ENCODE results near the gene OGFR.
A peak's percentile ranks its signal among the peaks of the same experiment; 100 is the strongest.

OGFR gene

DNA sequence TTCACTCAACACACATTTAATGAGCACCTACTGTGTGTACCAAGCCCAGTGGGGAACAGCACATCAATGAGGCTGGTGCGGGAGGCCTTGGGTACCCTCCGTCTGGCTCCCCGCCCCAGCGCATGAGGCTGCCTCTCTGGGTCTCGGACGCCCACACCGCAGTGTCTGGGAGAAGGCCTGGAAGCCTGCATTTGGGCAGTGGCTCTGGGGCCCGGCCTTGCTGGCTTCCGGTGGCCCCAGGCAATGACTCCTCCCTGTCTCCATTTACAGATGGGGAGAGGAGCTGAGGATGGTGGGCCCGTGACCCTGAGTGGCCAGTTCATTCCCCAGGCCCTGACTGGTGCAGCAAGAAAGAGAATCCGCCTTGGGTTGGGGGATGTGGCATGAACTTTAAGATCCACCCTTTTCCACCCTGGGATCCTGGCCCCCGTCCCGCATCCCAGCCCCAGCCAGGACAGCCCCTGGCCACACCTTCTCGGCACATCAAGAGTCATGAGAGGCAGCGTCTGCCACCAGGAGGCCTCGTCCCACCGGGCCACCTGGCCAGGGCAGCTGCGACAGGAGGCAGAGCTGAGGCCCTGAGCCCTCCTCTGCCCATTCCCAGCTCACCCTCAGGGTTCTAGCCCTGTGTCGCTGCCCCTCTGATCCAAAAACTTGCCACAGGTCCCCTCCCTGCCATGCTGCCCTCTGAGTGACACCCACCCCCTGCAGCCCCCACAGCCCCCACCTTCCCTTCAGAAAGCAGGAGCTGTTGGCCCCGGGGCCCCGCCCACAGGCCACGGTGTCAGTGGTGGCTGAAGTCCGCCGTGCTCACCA, 25.8 kb upstream of the OGFR start:
- Histone ChIP-seq H3K4ac (ENCODE audit: low read length) (peak overlapping the region; percentile 23), H3K27ac (replicated peaks; ENCODE audit: low read length) (no peak overlapping the region), H3K23ac (ENCODE audit: low read depth, low read length, poor library complexity) (peak overlapping the region; percentile 80), H3K4me1 (ENCODE audit: control insufficient read depth in 2 of 2, insufficient read depth in 1 of 2, low read depth in 1 of 2, low read length in 2 of 2) (peaks cover 8 to 12% of the 10 kb centered on the region in 2 donors), H2BK5ac (ENCODE audit: low read length) (peak overlapping the region; percentile 53), H2AK5ac (ENCODE audit: low read depth, low read length) (peak overlapping the region; percentile 91), H3K9me3 (replicated peaks in 1 of 2; ENCODE audit: control insufficient read depth in 2 of 2, insufficient read depth in 1 of 2, low read depth in 1 of 2, low read length in 2 of 2) (peaks cover 0 to 2% of the 10 kb centered on the region in 2 donors), H3K36me3 (replicated peaks in 1 of 2; ENCODE audit: control insufficient read depth in 2 of 2, insufficient read depth in 2 of 2, low read length in 2 of 2) (no peaks in the 10 kb centered on the region), H3K4me2 (ENCODE audit: insufficient read depth, low read length, poor library complexity, severe bottlenecking) (no peak overlapping the region), H4K91ac (ENCODE audit: low read depth, low read length, poor library complexity) (no peak overlapping the region), H3K4me3 (ENCODE audit: low read length in 2 of 2) (no peak overlapping the region), H3K18ac (ENCODE audit: low read length) (peak overlapping the region; percentile 76), H4K8ac (ENCODE audit: low read depth, low read length) (peak overlapping the region; percentile 82), H3K14ac (ENCODE audit: low read length) (no peak overlapping the region), H3K9ac (ENCODE audit: low read depth, low read length, poor library complexity) (no peak overlapping the region), H2AFZ (ENCODE audit: low read length) (no peak overlapping the region), H3K79me1 (ENCODE audit: low read depth, low read length) (peaks cover 2% of the 10 kb centered on the region), H2BK15ac (ENCODE audit: low read length) (peak overlapping the region; percentile 49), H2BK12ac (ENCODE audit: low read length) (peak overlapping the region; percentile 77), H3K27me3 (ENCODE audit: control insufficient read depth in 3 of 3, insufficient read depth in 3 of 3, low read depth in 1 of 3, low read length in 3 of 3) (peaks cover 0 to 22% (median 0%) of the 10 kb centered on the region in 3 experiments), H2BK120ac (ENCODE audit: low read depth, low read length) (peak overlapping the region; percentile 72)
- no CpG with 5 or more reads among the region's 24 CpGs for WGBS, 2 donors (ENCODE audit: extremely low coverage in 2 of 2, insufficient read length in 2 of 2, insufficient replicate concordance in 1 of 2)
- DNase-seq (ENCODE audit: low spot score): no peak

- no peak overlapping the region for H2BK120ac ChIP-seq (ENCODE audit: low read depth, low read length)
- H3K14ac ChIP-seq (ENCODE audit: low read length): no peak overlapping the region
- no peak for DNase-seq (ENCODE audit: low spot score)
- H4K91ac ChIP-seq (ENCODE audit: low read depth, low read length, poor library complexity): no peak overlapping the region
- peaks cover 3 to 10% of the 10 kb centered on the region in 2 donors for H3K4me1 ChIP-seq (ENCODE audit: control insufficient read depth in 2 of 2, insufficient read depth in 1 of 2, low read depth in 1 of 2, low read length in 2 of 2)
- H3K36me3 ChIP-seq (replicated peaks in 1 of 2; ENCODE audit: control insufficient read depth in 2 of 2, insufficient read depth in 2 of 2, low read length in 2 of 2): no peaks in the 10 kb centered on the region
- no peak overlapping the region for H3K4me3 ChIP-seq (ENCODE audit: low read length in 2 of 2)
- no CpG with 5 or more reads among the region's 7 CpGs for WGBS, 2 donors (ENCODE audit: extremely low coverage in 2 of 2, insufficient read length in 2 of 2, insufficient replicate concordance in 1 of 2)
- no peak overlapping the region for H3K23ac ChIP-seq (ENCODE audit: low read depth, low read length, poor library complexity)
- no peak overlapping the region for H4K8ac ChIP-seq (ENCODE audit: low read depth, low read length)
- peaks cover 0 to 2% of the 10 kb centered on the region in 2 donors for H3K9me3 ChIP-seq (replicated peaks in 1 of 2; ENCODE audit: control insufficient read depth in 2 of 2, insufficient read depth in 1 of 2, low read depth in 1 of 2, low read length in 2 of 2)
- H3K79me1 ChIP-seq (ENCODE audit: low read depth, low read length): peaks cover 2% of the 10 kb centered on the region
- H3K9ac ChIP-seq (ENCODE audit: low read depth, low read length, poor library complexity): no peak overlapping the region
- peak overlapping the region; percentile 49 for H2BK15ac ChIP-seq (ENCODE audit: low read length)
- H3K4ac ChIP-seq (ENCODE audit: low read length): no peak overlapping the region
- H3K18ac ChIP-seq (ENCODE audit: low read length): peak overlapping the region; percentile 76
- no peak overlapping the region for H3K4me2 ChIP-seq (ENCODE audit: insufficient read depth, low read length, poor library complexity, severe bottlenecking)
- peaks cover 0 to 21% (median 0%) of the 10 kb centered on the region in 3 experiments for H3K27me3 ChIP-seq (ENCODE audit: control insufficient read depth in 3 of 3, insufficient read depth in 3 of 3, low read depth in 1 of 3, low read length in 3 of 3)
- H2BK12ac ChIP-seq (ENCODE audit: low read length): no peak overlapping the region
- no peak overlapping the region for H2AFZ ChIP-seq (ENCODE audit: low read length)
- peak overlapping the region; percentile 53 for H2BK5ac ChIP-seq (ENCODE audit: low read length)
- H2AK5ac ChIP-seq (ENCODE audit: low read depth, low read length): peak overlapping the region; percentile 84
- no peak overlapping the region for H3K27ac ChIP-seq (replicated peaks; ENCODE audit: low read length)
Observed at GRCh38 chr20:62779417-62779685, 25.3 kb upstream of the OGFR start.

DNA sequence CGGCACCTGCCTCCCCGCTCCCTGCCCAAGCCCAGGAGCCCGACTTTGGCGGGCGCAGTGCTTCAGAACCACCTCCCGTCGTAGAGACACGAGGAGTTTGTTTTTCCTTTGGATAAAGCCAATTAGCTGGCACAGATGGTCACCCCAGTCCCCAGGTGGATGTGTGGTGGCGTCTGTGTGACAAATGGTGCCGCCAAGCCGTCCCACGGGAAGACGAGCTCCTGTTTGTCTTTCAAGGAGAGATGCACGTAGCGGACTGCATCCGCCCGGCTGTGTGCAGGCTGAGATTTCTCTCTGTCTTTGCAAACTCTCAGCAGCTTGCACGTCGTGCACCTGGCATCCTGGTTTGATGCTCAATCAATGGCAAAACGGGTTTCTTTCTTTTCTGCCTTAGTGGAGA, 24.4 kb upstream of the OGFR start:
- peak overlapping the region; percentile 38 for H3K14ac ChIP-seq (ENCODE audit: low read length)
- H3K4me1 ChIP-seq (ENCODE audit: control insufficient read depth in 2 of 2, insufficient read depth in 1 of 2, low read depth in 1 of 2, low read length in 2 of 2): peaks cover 0 to 10% of the 10 kb centered on the region in 2 donors
- H2BK15ac ChIP-seq (ENCODE audit: low read length): peak overlapping the region; percentile 81
- no peak overlapping the region for H3K4me2 ChIP-seq (ENCODE audit: insufficient read depth, low read length, poor library complexity, severe bottlenecking)
- peak overlapping the region; percentile 28 for H2AK5ac ChIP-seq (ENCODE audit: low read depth, low read length)
- H3K9me3 ChIP-seq (replicated peaks in 1 of 2; ENCODE audit: control insufficient read depth in 2 of 2, insufficient read depth in 1 of 2, low read depth in 1 of 2, low read length in 2 of 2): peaks cover 0 to 2% of the 10 kb centered on the region in 2 donors
- peak overlapping the region; percentile 84 for H2BK12ac ChIP-seq (ENCODE audit: low read length)
- H4K8ac ChIP-seq (ENCODE audit: low read depth, low read length): no peak overlapping the region
- no peak overlapping the region for H3K9ac ChIP-seq (ENCODE audit: low read depth, low read length, poor library complexity)
- no peak overlapping the region for H2AFZ ChIP-seq (ENCODE audit: low read length)
- peaks cover 0 to 16% (median 0%) of the 10 kb centered on the region in 3 experiments for H3K27me3 ChIP-seq (ENCODE audit: control insufficient read depth in 3 of 3, insufficient read depth in 3 of 3, low read depth in 1 of 3, low read length in 3 of 3)
- H3K79me1 ChIP-seq (ENCODE audit: low read depth, low read length): peaks cover 2% of the 10 kb centered on the region
- no peaks in the 10 kb centered on the region for H3K36me3 ChIP-seq (replicated peaks in 1 of 2; ENCODE audit: control insufficient read depth in 2 of 2, insufficient read depth in 2 of 2, low read length in 2 of 2)
- H3K23ac ChIP-seq (ENCODE audit: low read depth, low read length, poor library complexity): no peak overlapping the region
- peak overlapping the region; percentile 25 for H3K27ac ChIP-seq (replicated peaks; ENCODE audit: low read length)
- no peak overlapping the region for H3K4me3 ChIP-seq (ENCODE audit: low read length in 2 of 2)
- no peak overlapping the region for H3K4ac ChIP-seq (ENCODE audit: low read length)
- H3K18ac ChIP-seq (ENCODE audit: low read length): peak overlapping the region; percentile 89
- peak overlapping the region; percentile 47 for H2BK120ac ChIP-seq (ENCODE audit: low read depth, low read length)
- no peak for DNase-seq (ENCODE audit: low spot score)
- no peak overlapping the region for H4K91ac ChIP-seq (ENCODE audit: low read depth, low read length, poor library complexity)
- H2BK5ac ChIP-seq (ENCODE audit: low read length): no peak overlapping the region
- WGBS, 2 donors (ENCODE audit: extremely low coverage in 2 of 2, insufficient read length in 2 of 2, insufficient replicate concordance in 1 of 2): no CpG with 5 or more reads among the region's 20 CpGs

GRCh38 chr20:62780696-62781095, 23.9 kb upstream of the OGFR start:
- Histone ChIP-seq H3K23ac (ENCODE audit: low read depth, low read length, poor library complexity) (peak overlapping the region; percentile 87), H3K27me3 (ENCODE audit: control insufficient read depth in 3 of 3, insufficient read depth in 3 of 3, low read depth in 1 of 3, low read length in 3 of 3) (peaks cover 0 to 16% (median 0%) of the 10 kb centered on the region in 3 experiments), H3K27ac (replicated peaks; ENCODE audit: low read length) (no peak overlapping the region), H2BK120ac (ENCODE audit: low read depth, low read length) (peak overlapping the region; percentile 93), H3K79me1 (ENCODE audit: low read depth, low read length) (peaks cover 2% of the 10 kb centered on the region), H4K91ac (ENCODE audit: low read depth, low read length, poor library complexity) (no peak overlapping the region), H2AFZ (ENCODE audit: low read length) (no peak overlapping the region), H3K9ac (ENCODE audit: low read depth, low read length, poor library complexity) (no peak overlapping the region), H2BK5ac (ENCODE audit: low read length) (no peak overlapping the region), H2BK15ac (ENCODE audit: low read length) (peak overlapping the region; percentile 97), H3K18ac (ENCODE audit: low read length) (peak overlapping the region; percentile 91), H3K9me3 (replicated peaks in 1 of 2; ENCODE audit: control insufficient read depth in 2 of 2, insufficient read depth in 1 of 2, low read depth in 1 of 2, low read length in 2 of 2) (peaks cover 0 to 2% of the 10 kb centered on the region in 2 donors), H3K4me3 (ENCODE audit: low read length in 2 of 2) (no peak overlapping the region), H3K4me2 (ENCODE audit: insufficient read depth, low read length, poor library complexity, severe bottlenecking) (no peak overlapping the region), H4K8ac (ENCODE audit: low read depth, low read length) (no peak overlapping the region), H3K14ac (ENCODE audit: low read length) (peak overlapping the region; percentile 32), H3K36me3 (replicated peaks in 1 of 2; ENCODE audit: control insufficient read depth in 2 of 2, insufficient read depth in 2 of 2, low read length in 2 of 2) (no peaks in the 10 kb centered on the region), H3K4ac (ENCODE audit: low read length) (peak overlapping the region; percentile 96), H2BK12ac (ENCODE audit: low read length) (no peak overlapping the region), H2AK5ac (ENCODE audit: low read depth, low read length) (peak overlapping the region; percentile 95), H3K4me1 (ENCODE audit: control insufficient read depth in 2 of 2, insufficient read depth in 1 of 2, low read depth in 1 of 2, low read length in 2 of 2) (peaks cover under 1 to 13% of the 10 kb centered on the region in 2 donors)
- WGBS, 2 donors (ENCODE audit: extremely low coverage in 2 of 2, insufficient read length in 2 of 2, insufficient replicate concordance in 1 of 2): no CpG with 5 or more reads among the region's 17 CpGs
- no peak for DNase-seq (ENCODE audit: low spot score)

Data from neuronal stem cell (in vitro differentiated cells).